ENCODE data around the gene GP2. TPM values are rescaled to one million over a fixed set of nuclear protein-coding genes. Genes with fewer than 3 reads are reported as not detected.

GP2 gene
- polyA plus RNA-seq, 3 donors, result not detected

GRCh38 chr16:20307240-20307671 lies 20.1 kb downstream of the GP2 start:
- peaks cover 0 to 2% (median 0%) of the 10 kb centered on the region in 7 donors for H3K9me3 Mint-ChIP-seq
- no peak overlapping the region for H3K4me3 Mint-ChIP-seq
- Histone ChIP-seq H3K4me3 (replicated peaks in 1 of 3; ENCODE audit: low read depth in 2 of 3, low read length in 3 of 3) (no peak overlapping the region), H3K9me3 (replicated peaks in 1 of 2; ENCODE audit: control insufficient read depth in 1 of 2, insufficient read depth in 1 of 2, low read length in 2 of 2) (no peaks in the 10 kb centered on the region), H2AFZ (ENCODE audit: insufficient read depth, low read depth, low read length, poor library complexity, severe bottlenecking) (no peak overlapping the region), H4K20me1 (ENCODE audit: insufficient read depth, low read length) (no peaks in the 10 kb centered on the region), H3K79me2 (ENCODE audit: insufficient read depth, low read length) (no peaks in the 10 kb centered on the region), H3K36me3 (replicated peaks in 1 of 2; ENCODE audit: control insufficient read depth in 1 of 2, insufficient read depth in 2 of 2, low read length in 2 of 2) (no peaks in the 10 kb centered on the region), H3K27me3 (ENCODE audit: control insufficient read depth in 2 of 2, insufficient read depth in 2 of 2, low read length in 2 of 2) (no peaks in the 10 kb centered on the region), H3K9ac (ENCODE audit: insufficient read depth, low read length, poor library complexity, severe bottlenecking) (no peak overlapping the region), H3K27ac (ENCODE audit: low read depth in 1 of 2, low read length in 2 of 2) (no peak overlapping the region), H3K4me1 (ENCODE audit: control insufficient read depth in 1 of 2, insufficient read depth in 2 of 2, low read length in 2 of 2) (no peaks in the 10 kb centered on the region), H3K4me2 (replicated peaks; ENCODE audit: extremely low read depth, low read length, poor library complexity, severe bottlenecking) (no peak overlapping the region)
- H3K4me1 Mint-ChIP-seq, result no peaks in the 10 kb centered on the region
- TF ChIP-seq CTCF (IDR thresholded peaks at IDR 0.05), result no peak
- H3K27ac Mint-ChIP-seq, result no peak overlapping the region
- no CpG with 5 or more reads among the region's 1 CpG for WGBS (ENCODE audit: insufficient coverage)
- no peaks in the 10 kb centered on the region for H3K36me3 Mint-ChIP-seq
- peaks cover 3 to 7% (median 4%) of the 10 kb centered on the region in 3 donors for H3K27me3 Mint-ChIP-seq (ENCODE audit: low read depth in 3 of 3)
- no peak for DNase-seq
- intact Hi-C loops (cut with micrococcal nuclease), result no loop called here

GRCh38 chr16:20306401-20306800 lies 20.9 kb downstream of the GP2 start:
- H3K27ac Mint-ChIP-seq, result no peak overlapping the region
- no peak overlapping the region for H3K27ac ChIP-seq (ENCODE audit: low read depth in 1 of 2, low read length in 2 of 2)
- no peak for TF ChIP-seq CTCF (IDR thresholded peaks at IDR 0.05)
- WGBS (ENCODE audit: insufficient coverage), result 80% methylated on average over 2 of the region's 4 CpGs
- H4K20me1 ChIP-seq (ENCODE audit: insufficient read depth, low read length), result no peaks in the 10 kb centered on the region
- H3K27me3 Mint-ChIP-seq (ENCODE audit: low read depth in 3 of 3), result peaks cover 3 to 7% (median 7%) of the 10 kb centered on the region in 3 donors
- H3K9me3 ChIP-seq (replicated peaks in 1 of 2; ENCODE audit: control insufficient read depth in 1 of 2, insufficient read depth in 1 of 2, low read length in 2 of 2), result no peaks in the 10 kb centered on the region
- no peaks in the 10 kb centered on the region for H3K79me2 ChIP-seq (ENCODE audit: insufficient read depth, low read length)
- no peaks in the 10 kb centered on the region for H3K36me3 ChIP-seq (replicated peaks in 1 of 2; ENCODE audit: control insufficient read depth in 1 of 2, insufficient read depth in 2 of 2, low read length in 2 of 2)
- peaks cover 0 to 2% (median 0%) of the 10 kb centered on the region in 7 donors for H3K9me3 Mint-ChIP-seq
- intact Hi-C loops (cut with micrococcal nuclease), result no loop called here
- no peak overlapping the region for H3K4me3 Mint-ChIP-seq
- no peak overlapping the region for H3K4me2 ChIP-seq (replicated peaks; ENCODE audit: extremely low read depth, low read length, poor library complexity, severe bottlenecking)
- H3K27me3 ChIP-seq (ENCODE audit: control insufficient read depth in 2 of 2, insufficient read depth in 2 of 2, low read length in 2 of 2), result no peaks in the 10 kb centered on the region
- no peaks in the 10 kb centered on the region for H3K36me3 Mint-ChIP-seq
- H3K4me1 Mint-ChIP-seq, result no peaks in the 10 kb centered on the region
- DNase-seq, result no peak
- no peaks in the 10 kb centered on the region for H3K4me1 ChIP-seq (ENCODE audit: control insufficient read depth in 1 of 2, insufficient read depth in 2 of 2, low read length in 2 of 2)
- no peak overlapping the region for H2AFZ ChIP-seq (ENCODE audit: insufficient read depth, low read depth, low read length, poor library complexity, severe bottlenecking)
- H3K9ac ChIP-seq (ENCODE audit: insufficient read depth, low read length, poor library complexity, severe bottlenecking), result no peak overlapping the region
- no peak overlapping the region for H3K4me3 ChIP-seq (replicated peaks in 1 of 3; ENCODE audit: low read depth in 2 of 3, low read length in 3 of 3)
